Prostate gland (tissue), 2 donors: ENCODE data around the gene FCHSD2. TPM values are rescaled to one million over a fixed set of nuclear protein-coding genes. Genes with fewer than 3 reads are reported as not detected.
"Not testable (repeated sequence)": the region's sequence is repeated elsewhere in the genome, so short reads cannot be mapped to it uniquely, and the experiment has no call there.

Experiments used
- DNase-seq: peaks from one replicate; pipeline ENCODE4 v3.0.0-alpha.2; 2019; ENCODE audit warnings: low spot score
- H3K27ac ChIP-seq, 2 donors: fragments of 200-600 bp; sonication (generic); 2 replicates each; pipeline ENCODE4 v1.5.1; 2017 to 2019
- H3K27me3 ChIP-seq: fragments of 200-600 bp; sonication (generic); replicated peaks from 2 replicates; pipeline ENCODE4 v1.5.1; 2019; ENCODE audit not compliant: insufficient read depth
- H3K36me3 ChIP-seq, 2 donors: fragments of 200-600 bp; sonication (generic); 1 replicate in 1 of 2; 2 replicates in 1 of 2; pipeline versions ENCODE4 v1.5.1 to v1.8.1; 2017 to 2019
- H3K4me1 ChIP-seq: fragments of 200-600 bp; sonication (generic); replicated peaks from 2 replicates; pipeline ENCODE4 v1.5.1; 2019
- H3K4me3 ChIP-seq, 2 donors: fragments of 200-600 bp; sonication (generic); 2 replicates each; pipeline ENCODE4 v1.5.1; 2017 to 2019
- H3K9me3 ChIP-seq: fragments of 200-600 bp; sonication (generic); 2 replicates; pipeline ENCODE4 v1.5.1; 2017
- CTCF ChIP-seq, 4 experiments: fragments of 200-600 bp in 2 of 4; fragments of 450-650 bp in 2 of 4; sonication (generic) in 2 of 4; IDR thresholded peaks; 1 replicate in 3 of 4; 2 replicates in 1 of 4; pipeline ENCODE4 v1.5.1; 2016 to 2019; ENCODE audit warnings: antibody characterized with exemption in 4 of 4, mild to moderate bottlenecking in 2 of 4, moderate library complexity in 2 of 4
- POLR2A ChIP-seq: fragments of 450-650 bp; IDR thresholded peaks from one replicate; pipeline ENCODE4 v1.6.1; 2016; ENCODE audit warnings: antibody characterized with exemption, mild to moderate bottlenecking
- POLR2AphosphoS5 ChIP-seq: sonication (generic); formaldehyde crosslinking; IDR thresholded peaks from one replicate; pipeline ENCODE4 v1.6.1; 2017; ENCODE audit warnings: antibody characterized with exemption
- WGBS: methylation state at CpG from one replicate; pipeline ENCODE4 v1.1.5; 2018; 5-methylcytosine and 5-hydroxymethylcytosine counted together
- intact Hi-C: fragments of 100-400 bp; cut with DNase I; formaldehyde crosslinking; loops from one replicate; pipeline ENCODE4 v1.14.2; 2022
- total RNA-seq, 2 donors: library from RNA; depleted of rRNA; stranded (reverse); fragments of >200 nt; gene quantifications; one replicate each; pipeline ENCODE4 v1.1.0, GENCODE V29; 2016

Gene FCHSD2
- total RNA-seq, 2 donors from 2014 or later = 9.9 to 45.3 TPM

DNA sequence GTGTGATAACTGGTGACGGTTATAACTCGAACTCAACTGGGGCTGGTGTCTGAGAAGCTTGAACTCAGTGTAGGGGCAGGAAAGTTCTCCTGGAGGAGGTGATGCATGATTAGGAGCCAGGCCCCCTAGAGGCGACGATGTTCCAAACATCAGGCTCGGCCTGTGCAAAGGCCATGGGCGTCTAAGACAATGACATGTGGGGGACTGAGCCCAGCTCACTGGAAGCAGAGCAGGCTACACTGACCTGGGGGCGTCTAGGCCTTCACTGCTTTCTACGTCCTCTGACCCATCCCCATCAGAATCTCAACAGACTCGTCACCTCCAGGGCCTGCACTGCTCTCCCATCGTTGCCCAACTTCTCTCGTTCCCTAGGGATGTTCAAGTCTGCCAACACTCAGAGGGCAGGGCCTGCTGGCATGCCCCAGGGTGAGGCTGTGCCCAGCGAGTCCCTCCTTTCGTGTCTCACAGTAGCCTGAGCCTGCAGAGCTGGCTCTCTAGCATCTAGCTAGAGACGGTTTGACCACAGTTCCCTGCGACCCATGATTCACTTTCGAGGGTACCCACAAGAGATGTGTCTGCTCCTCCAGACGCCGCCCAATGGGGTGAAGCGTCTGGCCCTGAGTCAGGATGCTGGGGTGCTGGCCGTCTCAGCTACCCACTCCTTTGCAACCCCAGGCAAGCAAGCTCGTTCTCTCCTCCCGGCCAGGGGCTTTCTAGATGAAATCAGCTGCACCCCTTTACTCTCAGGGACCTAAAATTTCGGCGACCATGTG lies 329.0 kb downstream of the FCHSD2 start:
- Histone ChIP-seq H3K9me3 (no peaks in the 10 kb centered on the region), H3K4me1 (peaks cover 5% of the 10 kb centered on the region), H3K4me3 (peak overlapping the region; percentile 82 to 88), H3K36me3 (no peaks in the 10 kb centered on the region), H3K27ac (peak overlapping the region; percentile 95 to 96), H3K27me3 (no peaks in the 10 kb centered on the region)
- intact Hi-C loops = loop anchor here (5.0 kb wide), 1 partner anchor 91 kb away; no protein-coding TSS in a partner anchor
- no peak for DNase-seq
- TF ChIP-seq POLR2AphosphoS5 (no peak), POLR2A (no peak), CTCF (IDR thresholded peaks at IDR 0.05) (peak in 2 of 4 experiments; percentile 46 to 54)
- 12% methylated on average over 24 of the region's 24 CpGs for WGBS

GRCh38 chr11:72812604-72812966 lies 329.5 kb downstream of the FCHSD2 start:
- Histone ChIP-seq H3K9me3 (no peaks in the 10 kb centered on the region), H3K4me1 (peaks cover 5% of the 10 kb centered on the region), H3K27ac (no peak overlapping the region), H3K36me3 (no peaks in the 10 kb centered on the region), H3K27me3 (no peaks in the 10 kb centered on the region), H3K4me3 (peak overlapping the region in 1 of 2 donors; percentile 82)
- 46% methylated on average over 4 of the region's 4 CpGs for WGBS
- intact Hi-C loops = loop anchor here (5.0 kb wide), 1 partner anchor 90 kb away; no protein-coding TSS in a partner anchor
- TF ChIP-seq CTCF (IDR thresholded peaks at IDR 0.05) (no peak), POLR2A (no peak), POLR2AphosphoS5 (no peak)
- DNase-seq = no peak

DNA sequence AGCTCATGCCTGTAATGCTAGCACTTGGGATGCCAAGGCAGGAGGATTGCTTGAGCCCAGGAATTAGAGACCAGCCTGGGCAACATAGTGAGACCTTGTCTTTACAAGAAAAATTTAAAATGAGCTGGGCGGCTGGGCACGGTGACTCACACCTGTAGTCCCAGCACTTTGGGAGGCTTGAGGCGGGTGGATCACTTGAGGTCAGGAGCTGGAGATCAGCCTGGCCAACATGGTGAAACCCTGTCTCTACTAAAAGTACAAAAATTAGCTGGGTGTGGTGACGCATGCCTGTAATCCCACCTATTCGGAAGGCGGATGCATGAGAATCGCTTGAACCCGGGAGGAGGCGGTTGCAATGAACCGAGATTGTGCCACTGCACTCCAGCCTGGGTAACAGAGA lies 330.4 kb downstream of the FCHSD2 start:
- 95% methylated on average over 10 of the region's 10 CpGs for WGBS
- H3K4me3 ChIP-seq, H3K36me3 ChIP-seq, H3K4me1 ChIP-seq, H3K27me3 ChIP-seq, H3K27ac ChIP-seq, H3K9me3 ChIP-seq, DNase-seq: not testable (repeated sequence)
- intact Hi-C loops = loop anchor here (5.0 kb wide), 1 partner anchor 89 kb away; no protein-coding TSS in a partner anchor

DNA sequence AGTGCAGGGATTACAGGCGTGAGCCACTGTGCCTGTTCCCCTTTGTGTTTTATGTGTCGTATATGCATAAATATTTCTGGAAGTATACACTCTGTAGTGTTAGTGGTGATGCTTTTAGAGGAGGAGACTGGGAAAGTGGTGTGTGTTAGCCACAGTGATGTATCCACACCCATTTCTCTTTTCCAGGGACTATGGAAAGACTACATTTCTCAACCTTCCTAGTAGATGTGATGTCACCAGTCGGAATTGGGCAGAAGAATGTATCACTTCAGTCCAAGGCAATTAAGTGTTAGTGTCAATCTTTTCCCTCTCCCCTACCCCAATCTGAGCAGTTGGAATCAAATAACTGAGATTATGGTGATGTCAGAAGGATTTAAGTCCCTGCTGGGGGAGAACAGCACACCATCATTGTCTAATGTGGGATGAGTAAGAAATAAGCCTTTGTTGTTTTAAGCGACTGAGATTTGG lies 333.8 kb downstream of the FCHSD2 start:
- no peak for DNase-seq

GRCh38 chr11:72807792-72808191 lies 334.3 kb downstream of the FCHSD2 start:
- intact Hi-C loops = no loop called here
- TF ChIP-seq POLR2AphosphoS5 = no peak
- no peak for DNase-seq
- 67% methylated on average over 2 of the region's 2 CpGs for WGBS
- Histone ChIP-seq H3K36me3 (no peaks in the 10 kb centered on the region), H3K27ac (no peak overlapping the region), H3K4me3 (no peak overlapping the region), H3K4me1 (no peaks in the 10 kb centered on the region), H3K27me3 (no peaks in the 10 kb centered on the region), H3K9me3 (no peaks in the 10 kb centered on the region)

More for the DNA sequence above, 333.8 kb downstream of the FCHSD2 start:
- H3K27ac ChIP-seq = no peak overlapping the region
- TF ChIP-seq POLR2AphosphoS5 (no peak), POLR2A (no peak), CTCF (IDR thresholded peaks at IDR 0.05) (no peak)
- H3K36me3 ChIP-seq = no peaks in the 10 kb centered on the region
- H3K27me3 ChIP-seq = no peaks in the 10 kb centered on the region
- H3K4me1 ChIP-seq = no peaks in the 10 kb centered on the region
- WGBS = 79% methylated on average over 4 of the region's 4 CpGs
- intact Hi-C loops = no loop called here
- no peaks in the 10 kb centered on the region for H3K9me3 ChIP-seq
- H3K4me3 ChIP-seq = no peak overlapping the region
